Measurements from ENCODE around the gene KRTAP4-5. TPM values are rescaled to one million over a fixed set of nuclear protein-coding genes. Genes with fewer than 3 reads are reported as not detected.
"Not testable (repeated sequence)": the region's sequence is repeated elsewhere in the genome, so short reads cannot be mapped to it uniquely, and the experiment has no call there.

KRTAP4-5 gene
- total and polyA plus RNA-seq, 9 donors: not detected

DNA sequence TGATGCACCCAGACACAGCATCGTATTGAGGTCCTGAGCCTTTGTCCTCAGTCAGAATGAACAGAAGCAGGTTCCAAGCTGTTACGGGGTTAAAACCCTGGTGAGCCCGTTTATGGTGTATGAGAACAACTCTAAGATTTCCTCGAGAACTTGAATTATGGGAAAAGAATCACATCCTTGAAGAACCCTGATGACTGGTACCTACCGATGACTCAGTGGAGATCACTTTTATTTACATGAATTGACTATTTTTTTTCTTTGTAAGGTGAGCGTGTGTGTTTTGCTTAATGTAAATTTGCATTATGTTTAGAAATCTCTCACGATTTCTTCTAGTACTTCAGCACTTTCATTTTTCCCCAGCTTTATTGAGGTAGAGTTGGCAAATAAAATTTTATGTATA lies 14.2 kb upstream of the KRTAP4-5 start:
- WGBS, 3 donors: 64 to 71% (median 70%) methylated on average over 7 of the region's 7 CpGs

DNA sequence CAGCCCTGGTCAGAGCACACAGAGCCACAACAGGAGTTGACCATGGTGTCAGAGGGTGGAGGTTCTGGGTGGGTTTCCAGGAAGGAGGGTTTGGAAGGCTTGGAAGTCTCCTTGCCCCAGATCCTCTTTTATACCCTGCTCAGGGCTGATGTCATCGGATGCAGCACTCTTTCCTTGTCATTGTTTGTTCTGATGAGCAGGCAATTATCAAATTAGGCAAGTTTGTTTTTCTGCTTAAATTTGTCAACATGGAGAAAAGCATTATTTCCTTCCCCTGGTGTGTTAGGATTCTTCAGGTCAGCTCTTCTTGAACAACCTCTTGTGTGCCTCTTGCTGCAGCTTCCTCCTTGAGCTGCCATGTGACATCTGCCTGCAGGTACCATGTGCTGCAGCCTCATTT lies 11.0 kb upstream of the KRTAP4-5 start, which contains the start of gene KRTAP4-4:
Gene KRTAP4-4, minus strand, starts transcription at position 101 of the 400 bp plus-strand sequence. Its CDS starts 57 bp downstream, at position 44.
- DNase-seq: no peak
- no peaks in the 10 kb centered on the region for H3K27me3 ChIP-seq
- H3K4me3 ChIP-seq: no peak within 1 kb of the TSS
- no peaks in the 10 kb centered on the region for H3K4me1 ChIP-seq (ENCODE audit: insufficient read depth)
- TF ChIP-seq EP300 (IDR thresholded peaks at IDR 0.05) (no peak), POLR2A (IDR thresholded peaks at IDR 0.05) (no peak)
- TF ChIP-seq, protein P1, sequence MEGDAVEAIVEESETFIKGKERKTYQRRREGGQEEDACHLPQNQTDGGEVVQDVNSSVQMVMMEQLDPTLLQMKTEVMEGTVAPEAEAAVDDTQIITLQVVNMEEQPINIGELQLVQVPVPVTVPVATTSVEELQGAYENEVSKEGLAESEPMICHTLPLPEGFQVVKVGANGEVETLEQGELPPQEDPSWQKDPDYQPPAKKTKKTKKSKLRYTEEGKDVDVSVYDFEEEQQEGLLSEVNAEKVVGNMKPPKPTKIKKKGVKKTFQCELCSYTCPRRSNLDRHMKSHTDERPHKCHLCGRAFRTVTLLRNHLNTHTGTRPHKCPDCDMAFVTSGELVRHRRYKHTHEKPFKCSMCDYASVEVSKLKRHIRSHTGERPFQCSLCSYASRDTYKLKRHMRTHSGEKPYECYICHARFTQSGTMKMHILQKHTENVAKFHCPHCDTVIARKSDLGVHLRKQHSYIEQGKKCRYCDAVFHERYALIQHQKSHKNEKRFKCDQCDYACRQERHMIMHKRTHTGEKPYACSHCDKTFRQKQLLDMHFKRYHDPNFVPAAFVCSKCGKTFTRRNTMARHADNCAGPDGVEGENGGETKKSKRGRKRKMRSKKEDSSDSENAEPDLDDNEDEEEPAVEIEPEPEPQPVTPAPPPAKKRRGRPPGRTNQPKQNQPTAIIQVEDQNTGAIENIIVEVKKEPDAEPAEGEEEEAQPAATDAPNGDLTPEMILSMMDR (IDR thresholded peaks at IDR 0.05): no peak
- H3K9me3 ChIP-seq: no peaks in the 10 kb centered on the region
- H3K27ac ChIP-seq: no peak within 1 kb of the TSS
- intact Hi-C loops (cut with DNase I): no loop called here
- 74 to 76% (median 74%) methylated on average over 1 of the region's 1 CpG for WGBS, 3 donors
- H3K36me3 ChIP-seq: no peaks in the 10 kb centered on the region

More for the DNA sequence above, 14.2 kb upstream of the KRTAP4-5 start:
- Histone ChIP-seq H3K4me3 (no peak overlapping the region), H3K36me3 (no peaks in the 10 kb centered on the region), H3K4me1 (ENCODE audit: insufficient read depth) (no peaks in the 10 kb centered on the region), H3K9me3 (no peaks in the 10 kb centered on the region), H3K27ac (no peak overlapping the region), H3K27me3 (no peaks in the 10 kb centered on the region)
- intact Hi-C loops (cut with DNase I): no loop called here
- TF ChIP-seq POLR2A (IDR thresholded peaks at IDR 0.05) (no peak), EP300 (IDR thresholded peaks at IDR 0.05) (no peak)
- TF ChIP-seq, protein P1 (IDR thresholded peaks at IDR 0.05): no peak
- DNase-seq: no peak

DNA sequence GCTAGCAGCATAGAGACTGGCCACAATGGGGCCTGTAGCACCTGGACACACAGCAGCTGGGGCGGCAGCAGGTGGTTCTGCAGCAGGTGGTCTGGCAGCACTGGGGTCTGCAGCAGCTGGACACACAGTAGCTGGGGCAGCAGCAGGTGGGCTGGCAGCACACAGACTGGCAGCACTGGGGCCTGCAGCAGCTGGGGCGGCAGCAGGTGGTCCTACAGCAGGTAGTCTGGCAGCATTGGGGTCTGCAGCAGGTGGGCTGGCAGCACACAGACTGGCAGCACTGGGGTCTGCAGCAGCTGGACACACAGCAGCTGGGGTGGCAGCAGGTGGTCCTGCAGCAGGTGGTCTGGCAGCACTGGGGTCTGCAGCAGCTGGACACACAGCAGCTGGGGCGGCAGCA lies 10.6 kb upstream of the KRTAP4-5 start:
- DNase-seq; H3K36me3 ChIP-seq; H3K27ac ChIP-seq; H3K9me3 ChIP-seq; H3K27me3 ChIP-seq; H3K4me1 ChIP-seq (ENCODE audit: insufficient read depth); H3K4me3 ChIP-seq; intact Hi-C loops (cut with DNase I): not testable (repeated sequence)
- WGBS, 3 donors: 91 to 94% (median 94%) methylated on average over 2 to 3 of the region's 3 CpGs

DNA sequence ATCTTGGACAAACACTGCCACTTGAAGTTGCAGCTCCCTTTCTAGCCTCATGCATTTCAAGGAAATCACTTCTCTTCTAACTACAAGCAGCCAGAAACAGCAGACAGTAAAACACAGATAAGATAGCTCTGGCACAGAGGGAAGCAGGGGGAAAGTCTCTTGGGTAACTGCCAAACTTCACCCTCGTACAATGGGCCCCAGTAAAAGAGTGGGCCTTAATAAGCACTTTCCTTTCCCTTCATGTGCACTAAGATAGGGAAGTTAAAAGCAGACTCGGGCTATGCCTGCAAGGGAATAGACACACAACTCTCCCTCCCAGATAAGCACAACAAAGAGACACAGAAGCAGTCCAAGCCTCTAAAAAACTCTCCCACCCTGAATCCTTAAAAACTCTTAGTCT lies 4.2 kb upstream of the KRTAP4-5 start:
- TF ChIP-seq, protein P1 (IDR thresholded peaks at IDR 0.05): no peak
- no peak for TF ChIP-seq POLR2A (IDR thresholded peaks at IDR 0.05)
- TF ChIP-seq EP300 (IDR thresholded peaks at IDR 0.05): no peak
- Histone ChIP-seq H3K9me3 (no peaks in the 10 kb centered on the region), H3K27ac (no peak overlapping the region), H3K4me3 (no peak overlapping the region), H3K27me3 (no peaks in the 10 kb centered on the region), H3K36me3 (no peaks in the 10 kb centered on the region), H3K4me1 (ENCODE audit: insufficient read depth) (no peaks in the 10 kb centered on the region)
- intact Hi-C loops (cut with DNase I): no loop called here
- no peak for DNase-seq
- WGBS, 3 donors: 3 to 11% (median 8%) methylated on average over 2 of the region's 2 CpGs

- no peaks in the 10 kb centered on the region for H3K27me3 ChIP-seq
- 46 to 55% (median 49%) methylated on average over 2 of the region's 2 CpGs for WGBS, 3 donors
- H3K4me1 ChIP-seq (ENCODE audit: insufficient read depth): no peaks in the 10 kb centered on the region
- TF ChIP-seq EP300 (IDR thresholded peaks at IDR 0.05) (no peak), POLR2A (IDR thresholded peaks at IDR 0.05) (no peak)
- TF ChIP-seq, protein P1 (IDR thresholded peaks at IDR 0.05): no peak
- H3K36me3 ChIP-seq: no peaks in the 10 kb centered on the region
- H3K27ac ChIP-seq: no peak overlapping the region
- intact Hi-C loops (cut with DNase I): no loop called here
- DNase-seq: no peak
- no peaks in the 10 kb centered on the region for H3K9me3 ChIP-seq
- H3K4me3 ChIP-seq: no peak overlapping the region
Measured at GRCh38 chr17:41151525-41151924, 1.9 kb upstream of the KRTAP4-5 start.
